GM12878 (cell line): ENCODE results near the gene ADAMTS4. TPM values are rescaled to one million over a fixed set of nuclear protein-coding genes. Genes with fewer than 3 reads are reported as not detected.

Source experiments
- ATF7 ChIP-seq: fragments of 450-650 bp; IDR thresholded peaks from 2 replicates; pipeline ENCODE4 v1.6.1; 2016; ENCODE audit warnings: low read depth, mild to moderate bottlenecking
- CBFB ChIP-seq: IDR thresholded peaks from 2 replicates; pipeline ENCODE4 v1.6.1; 2016; ENCODE audit warnings: antibody characterized with exemption, low read depth
- CBX5 ChIP-seq: sonication (generic); IDR thresholded peaks from 2 replicates; pipeline ENCODE4 v1.6.1; 2016; ENCODE audit warnings: low read depth, moderate library complexity, mild to moderate bottlenecking, inconsistent platforms
- CEBPZ ChIP-seq: fragments of 150-350 bp; IDR thresholded peaks from 2 replicates; pipeline ENCODE4 v1.6.1; 2016; ENCODE audit warnings: low read depth, low read length
- CREM ChIP-seq: IDR thresholded peaks from 2 replicates; pipeline ENCODE4 v1.6.1; 2014; ENCODE audit warnings: antibody characterized with exemption, low read depth
- CUX1 ChIP-seq: IDR thresholded peaks from 2 replicates; pipeline ENCODE4 v1.6.1; 2012; ENCODE audit warnings: improper control_type of control experiment, low read depth, low read length; ENCODE audit not compliant: insufficient replicate concordance
- E2F8 ChIP-seq: fragments of 450-650 bp; IDR thresholded peaks from 2 replicates; pipeline ENCODE4 v1.6.1; 2018; ENCODE audit warnings: mild to moderate bottlenecking, low read depth, moderate library complexity; ENCODE audit not compliant: partially characterized antibody
- ELK1 ChIP-seq: IDR thresholded peaks from 2 replicates; pipeline ENCODE4 v1.6.1; 2012; ENCODE audit warnings: low read depth, low read length, improper control_type of control experiment
- HCFC1 ChIP-seq: fragments of 150-350 bp; IDR thresholded peaks from 2 replicates; pipeline ENCODE4 v1.6.1; 2014; ENCODE audit warnings: low read length
- HDGF ChIP-seq: fragments of 450-650 bp; IDR thresholded peaks from 2 replicates; pipeline ENCODE4 v1.6.1; 2016; ENCODE audit warnings: antibody characterized with exemption
- MEF2B ChIP-seq: fragments of 450-650 bp; IDR thresholded peaks from 2 replicates; pipeline ENCODE4 v1.6.1; 2018; ENCODE audit warnings: mild to moderate bottlenecking, moderate library complexity; ENCODE audit not compliant: partially characterized antibody, poor library complexity, severe bottlenecking
- MYC ChIP-seq: IDR thresholded peaks from 2 replicates; pipeline ENCODE4 v1.6.1; 2011; ENCODE audit warnings: mild to moderate bottlenecking, low read length, moderate library complexity, inconsistent platforms; ENCODE audit not compliant: insufficient read depth, insufficient replicate concordance, insufficient read length, severe bottlenecking
- NFIC ChIP-seq: IDR thresholded peaks from 2 replicates; pipeline ENCODE4 v1.6.1; 2012; ENCODE audit warnings: low read depth, mild to moderate bottlenecking, inconsistent platforms, low read length, moderate library complexity
- SIX5 ChIP-seq: IDR thresholded peaks from 2 replicates; pipeline ENCODE4 v1.6.1; 2011; ENCODE audit warnings: mild to moderate bottlenecking, low read depth, low read length, moderate library complexity; ENCODE audit not compliant: severe bottlenecking
- SP1 ChIP-seq: IDR thresholded peaks from one replicate; pipeline ENCODE4 v1.6.1; 2011; ENCODE audit warnings: low read depth, low read length
- polyA plus RNA-seq, 11 experiments: library from polyadenylated mRNA; depleted of rRNA in 4 of 11; unstranded in 6 of 11; stranded (reverse) in 5 of 11; fragments of >200 nt; fragmentation: Nextera tagmentation in 4 of 11; fragmentation: Illumina TruSeq in 1 of 11; extraction: Ambion mirVana in 4 of 11; extraction: Trizol in 1 of 11; gene quantifications; 1 replicate in 1 of 11; 2 replicates in 10 of 11; pipeline versions ENCODE4 v1.2.1 to v1.2.3, GENCODE V29; 2011 to 2016; ENCODE audit warnings: inconsistent platforms in 2 of 11, missing spikeins in 2 of 11, low read depth in 1 of 11
- total RNA-seq, 4 experiments: library from RNA; depleted of rRNA in 3 of 4; stranded (reverse); fragments of >200 nt in 3 of 4; fragmentation: Illumina TruSeq in 1 of 4; extraction: Trizol in 1 of 4; gene quantifications; 2 replicates each; pipeline versions ENCODE4 v1.2.1 to v1.2.3, GENCODE V29; 2013 to 2021

Gene ADAMTS4
- total and polyA plus RNA-seq, 10 of the 15 experiments (the other 5 are each of a cell fraction or from before 2014, with no cell fraction given) = 0.01 to 0.13 (median 0.05) TPM; not detected in 2

- TF ChIP-seq HDGF (no peak; the same call in 1 of the 2 replicates), E2F8 (peak; percentile 83), CUX1 (peak; percentile 73), MYC (no peak), ELK1 (peak; percentile 80), SP1 (peak; percentile 37), CEBPZ (no peak), CBFB (peak; percentile 82; the same call in 1 of the 2 replicates), HCFC1 (peak; percentile 95), SIX5 (peak; percentile 95), CREM (peak; percentile 96), NFIC (no peak), CBX5 (no peak), ATF7 (peak; percentile 48; the same call in 1 of the 2 replicates), MEF2B (no peak)
Observed at GRCh38 chr1:161201836-161202712, 3.2 kb upstream of the ADAMTS4 start, which contains the start of gene NDUFS2 (continued).
